DOHH2 (cell line): Measurements from ENCODE around the gene CHST13.

Experiments
- H3F3A ChIP-seq: fragments of 200-600 bp; sonication (generic), shearing (Covaris generic); 2 replicates; pipeline ENCODE4 v1.6.0; 2016; ENCODE audit warnings: antibody characterized with exemption, mild to moderate bottlenecking; ENCODE audit not compliant: control insufficient read depth, insufficient read depth
- H3K27ac ChIP-seq: fragments of 200-600 bp; sonication (generic); 2 replicates; pipeline ENCODE4 v1.5.1; 2014; ENCODE audit warnings: low read depth, mild to moderate bottlenecking, low read length, moderate library complexity
- H3K27me3 ChIP-seq: fragments of 200-600 bp; sonication (generic); 2 replicates; pipeline ENCODE4 v1.6.1; 2014; ENCODE audit warnings: mild to moderate bottlenecking, low read length, mixed read lengths; ENCODE audit not compliant: control insufficient read depth
- H3K36me3 ChIP-seq: fragments of 200-600 bp; sonication (generic); 2 replicates; pipeline ENCODE4 v1.6.1; 2014; ENCODE audit warnings: mild to moderate bottlenecking, low read length, moderate library complexity, mixed read lengths; ENCODE audit not compliant: control insufficient read depth
- H3K4me1 ChIP-seq: fragments of 200-600 bp; sonication (generic); 2 replicates; pipeline ENCODE4 v1.6.1; 2014; ENCODE audit warnings: mild to moderate bottlenecking, low read length, mixed read lengths; ENCODE audit not compliant: control insufficient read depth
- H3K4me2 ChIP-seq: fragments of 200-600 bp; sonication (generic); 2 replicates; pipeline ENCODE4 v1.6.0; 2014; ENCODE audit warnings: mild to moderate bottlenecking, low read length, moderate library complexity
- H3K4me3 ChIP-seq: fragments of 200-600 bp; sonication (generic); 2 replicates; pipeline ENCODE4 v1.5.1; 2014; ENCODE audit warnings: mild to moderate bottlenecking, low read length, mixed read lengths
- H3K79me2 ChIP-seq: fragments of 200-600 bp; sonication (generic); 2 replicates; pipeline ENCODE4 v1.6.1; 2014; ENCODE audit warnings: mild to moderate bottlenecking, low read length, mixed read lengths; ENCODE audit not compliant: control insufficient read depth
- H3K9me2 ChIP-seq: fragments of 200-600 bp; sonication (generic); replicated peaks from 2 replicates; pipeline ENCODE4 v1.6.1; 2014; ENCODE audit warnings: mild to moderate bottlenecking, low read length, mixed read lengths; ENCODE audit not compliant: control insufficient read depth
- H3K9me3 ChIP-seq: fragments of 200-600 bp; sonication (generic); 2 replicates; pipeline ENCODE4 v1.6.1; 2014; ENCODE audit warnings: antibody characterized with exemption, low read length, mixed read lengths; ENCODE audit not compliant: control insufficient read depth, insufficient read depth
- H4K20me1 ChIP-seq: fragments of 200-600 bp; sonication (generic); 2 replicates; pipeline ENCODE4 v1.6.0; 2014; ENCODE audit warnings: low read depth, mild to moderate bottlenecking, antibody characterized with exemption, low read length, moderate library complexity; ENCODE audit not compliant: control insufficient read depth, insufficient read depth
- CTCF ChIP-seq: fragments of 200-600 bp; sonication (generic); IDR thresholded peaks from one replicate; pipeline ENCODE4 v1.5.1; 2014; ENCODE audit warnings: antibody characterized with exemption, mild to moderate bottlenecking, low read depth, low read length; ENCODE audit not compliant: poor library complexity, severe bottlenecking
- EZH2phosphoT487 ChIP-seq: fragments of 200-600 bp; sonication (generic); IDR thresholded peaks from 2 replicates; pipeline ENCODE4 v1.6.1; 2017; ENCODE audit warnings: borderline replicate concordance, mild to moderate bottlenecking, antibody characterized with exemption, low read length, moderate library complexity, mixed read lengths

CHST13 gene

GRCh38 chr3:126546013-126546412 lies 22.1 kb downstream of the CHST13 start:
- H3K4me2 ChIP-seq, result no peak overlapping the region
- H3K27ac ChIP-seq, result no peak overlapping the region
- H3K79me2 ChIP-seq, result no peaks in the 10 kb centered on the region
- H3F3A ChIP-seq, result no peaks in the 10 kb centered on the region
- no peaks in the 10 kb centered on the region for H4K20me1 ChIP-seq
- H3K27me3 ChIP-seq, result no peaks in the 10 kb centered on the region
- no peak overlapping the region for H3K4me3 ChIP-seq
- no peaks in the 10 kb centered on the region for H3K36me3 ChIP-seq
- no peaks in the 10 kb centered on the region for H3K9me3 ChIP-seq
- no peak for TF ChIP-seq EZH2phosphoT487
- TF ChIP-seq CTCF, result no peak
- no peaks in the 10 kb centered on the region for H3K9me2 ChIP-seq
- H3K4me1 ChIP-seq, result no peaks in the 10 kb centered on the region

GRCh38 chr3:126546549-126547239 lies 22.7 kb downstream of the CHST13 start:
- H4K20me1 ChIP-seq, result no peaks in the 10 kb centered on the region
- H3K4me3 ChIP-seq, result no peak overlapping the region
- no peak overlapping the region for H3K27ac ChIP-seq
- no peaks in the 10 kb centered on the region for H3K9me2 ChIP-seq
- no peaks in the 10 kb centered on the region for H3K36me3 ChIP-seq
- H3K4me2 ChIP-seq, result no peak overlapping the region
- H3K79me2 ChIP-seq, result no peaks in the 10 kb centered on the region
- H3F3A ChIP-seq, result no peaks in the 10 kb centered on the region
- no peaks in the 10 kb centered on the region for H3K9me3 ChIP-seq
- no peaks in the 10 kb centered on the region for H3K4me1 ChIP-seq
- no peaks in the 10 kb centered on the region for H3K27me3 ChIP-seq
- no peak for TF ChIP-seq EZH2phosphoT487
- no peak for TF ChIP-seq CTCF

GRCh38 chr3:126547721-126548120 lies 23.8 kb downstream of the CHST13 start:
- H3K79me2 ChIP-seq, result no peaks in the 10 kb centered on the region
- no peaks in the 10 kb centered on the region for H3F3A ChIP-seq
- H3K4me1 ChIP-seq, result no peaks in the 10 kb centered on the region
- H3K4me3 ChIP-seq, result no peak overlapping the region
- H3K27me3 ChIP-seq, result no peaks in the 10 kb centered on the region
- H4K20me1 ChIP-seq, result no peaks in the 10 kb centered on the region
- H3K9me2 ChIP-seq, result no peaks in the 10 kb centered on the region
- TF ChIP-seq EZH2phosphoT487 (no peak), CTCF (no peak)
- no peak overlapping the region for H3K27ac ChIP-seq
- H3K36me3 ChIP-seq, result no peaks in the 10 kb centered on the region
- no peak overlapping the region for H3K4me2 ChIP-seq
- no peaks in the 10 kb centered on the region for H3K9me3 ChIP-seq
